IMR-90 (cell line): Measurements from ENCODE around the gene KCTD11. TPM values are rescaled to one million over a fixed set of nuclear protein-coding genes. Genes with fewer than 3 reads are reported as not detected.
A peak's percentile ranks its signal among the peaks of the same experiment; 100 is the strongest.

Experiments used
- ATAC-seq: fragments of 200-7000 bp; cut with Tn5 transposase; 2 replicates; pipeline ENCODE4 v1.9.1; 2020; ENCODE audit warnings: low read depth, mild to moderate bottlenecking, moderate library complexity
- BruUV-seq: library from RNA; stranded (reverse); fragments of 400-500 nt; replicated peaks from 2 replicates; lab custom pipeline; 2021; lab: Mats Ljungman, UMichigan
- CTCF ChIA-PET: fragments of 300-600 bp; formaldehyde crosslinking; extraction: SDS; loops from one replicate; lab custom pipeline; 2021; ENCODE audit warnings: antibody characterized with exemption; lab: Yijun Ruan, JAX
- POLR2A ChIA-PET: fragments of 300-600 bp; sonication (Branson Sonifier 250); formaldehyde crosslinking; loops from one replicate; lab custom pipeline; 2022; ENCODE audit warnings: antibody characterized with exemption; ENCODE audit not compliant: unreplicated experiment; lab: Charles Lee
- DNase-seq: peaks from one replicate; pipeline ENCODE4 v3.0.0; 2013
- H2AFZ ChIP-seq: replicated peaks from 2 replicates; pipeline ENCODE3; 2013; ENCODE audit warnings: low read length, mild to moderate bottlenecking; ENCODE audit not compliant: poor library complexity
- H2AK5ac ChIP-seq: 2 replicates; pipeline ENCODE4 v1.6.1; 2013; ENCODE audit warnings: low read depth, low read length, inconsistent platforms
- H2AK9ac ChIP-seq: replicated peaks from 2 replicates; pipeline ENCODE3; 2013; ENCODE audit warnings: mild to moderate bottlenecking, low read depth, low read length, moderate library complexity; ENCODE audit not compliant: poor library complexity
- H2BK120ac ChIP-seq: 2 replicates; pipeline ENCODE4 v1.6.1; 2013; ENCODE audit warnings: low read depth, low read length, inconsistent platforms
- H2BK15ac ChIP-seq: 3 replicates; pipeline ENCODE4 v1.6.1; 2013; ENCODE audit warnings: low read depth, low read length, inconsistent platforms
- H2BK20ac ChIP-seq: 2 replicates; pipeline ENCODE4 v1.6.1; 2013; ENCODE audit warnings: low read depth, mild to moderate bottlenecking, inconsistent platforms, low read length, moderate library complexity
- H2BK5ac ChIP-seq: 2 replicates; pipeline ENCODE4 v1.6.1; 2013; ENCODE audit warnings: mild to moderate bottlenecking, low read depth, low read length, inconsistent platforms; ENCODE audit not compliant: poor library complexity, severe bottlenecking
- H3K14ac ChIP-seq: replicated peaks from 2 replicates; pipeline ENCODE4 v1.6.1; 2013; ENCODE audit warnings: low read depth, low read length, inconsistent platforms
- H3K18ac ChIP-seq: 2 replicates; pipeline ENCODE4 v1.6.1; 2013; ENCODE audit warnings: low read depth, low read length, control low read depth
- H3K23ac ChIP-seq: 2 replicates; pipeline ENCODE4 v1.6.1; 2013; ENCODE audit warnings: low read depth, low read length, inconsistent platforms
- H3K27ac ChIP-seq: 2 replicates; pipeline ENCODE4 v1.5.1; 2013; ENCODE audit warnings: mild to moderate bottlenecking, control low read depth, low read length; ENCODE audit not compliant: insufficient read depth
- H3K27me3 ChIP-seq: 2 replicates; pipeline ENCODE4 v1.6.1; 2013; ENCODE audit warnings: low read length; ENCODE audit not compliant: control insufficient read depth, insufficient read depth
- H3K36me3 ChIP-seq: 2 replicates; pipeline ENCODE4 v1.6.1; 2013; ENCODE audit warnings: low read length, mixed read lengths; ENCODE audit not compliant: control insufficient read depth, insufficient read depth
- H3K4ac ChIP-seq: 2 replicates; pipeline ENCODE4 v1.6.1; 2013; ENCODE audit warnings: low read depth, low read length, inconsistent platforms
- H3K4me1 ChIP-seq: 2 replicates; pipeline ENCODE4 v1.6.1; 2013; ENCODE audit warnings: low read length, mixed read lengths; ENCODE audit not compliant: control insufficient read depth, insufficient read depth
- H3K4me2 ChIP-seq: 2 replicates; pipeline ENCODE4 v1.6.1; 2013; ENCODE audit warnings: low read depth, mild to moderate bottlenecking, control low read depth, low read length, moderate library complexity
- H3K4me3 ChIP-seq: 2 replicates; pipeline ENCODE4 v1.5.1; 2013; ENCODE audit warnings: low read depth, mild to moderate bottlenecking, control low read depth, low read length, moderate library complexity; ENCODE audit not compliant: insufficient read depth
- H3K56ac ChIP-seq: 2 replicates; pipeline ENCODE4 v1.6.1; 2013; ENCODE audit warnings: low read length, inconsistent platforms; ENCODE audit not compliant: insufficient read depth; ENCODE audit errors: extremely low read depth
- H3K79me1 ChIP-seq, 2 experiments: 2 replicates each; pipeline ENCODE4 v1.6.1; 2013; ENCODE audit warnings: low read length in 2 of 2, inconsistent platforms in 1 of 2, low read depth in 1 of 2
- H3K9ac ChIP-seq: 2 replicates; pipeline ENCODE4 v1.6.1; 2013; ENCODE audit warnings: low read depth, low read length, control low read depth
- H3K9me1 ChIP-seq: 2 replicates; pipeline ENCODE4 v1.6.1; 2013; ENCODE audit warnings: low read length, inconsistent platforms; ENCODE audit not compliant: insufficient read depth
- H3K9me3 ChIP-seq: 2 replicates; pipeline ENCODE4 v1.6.1; 2013; ENCODE audit warnings: low read length; ENCODE audit not compliant: control insufficient read depth, insufficient read depth
- H4K20me1 ChIP-seq: 2 replicates; pipeline ENCODE4 v1.6.1; 2013; ENCODE audit warnings: low read length, inconsistent platforms; ENCODE audit not compliant: insufficient read depth
- H4K5ac ChIP-seq: 2 replicates; pipeline ENCODE4 v1.6.1; 2013; ENCODE audit warnings: mild to moderate bottlenecking, low read depth, low read length, control low read depth
- H4K8ac ChIP-seq, 2 experiments: 2 replicates each; pipeline ENCODE4 v1.6.1; 2013; ENCODE audit warnings: low read depth in 2 of 2, low read length in 2 of 2, control low read depth in 1 of 2, inconsistent platforms in 1 of 2
- H4K91ac ChIP-seq: 2 replicates; pipeline ENCODE4 v1.6.1; 2013; ENCODE audit warnings: low read depth, low read length, inconsistent platforms; ENCODE audit not compliant: insufficient read depth
- CHD1 ChIP-seq: IDR thresholded peaks from 2 replicates; pipeline ENCODE4 v1.6.1; 2012; ENCODE audit warnings: low read depth, low read length, improper control_type of control experiment
- CTCF ChIP-seq: conservative IDR thresholded peaks from 2 replicates; pipeline ENCODE4 v1.5.1; 2012; ENCODE audit warnings: mild to moderate bottlenecking, low read depth, low read length, improper control_type of control experiment
- MXI1 ChIP-seq: IDR thresholded peaks from 2 replicates; pipeline ENCODE4 v1.6.1; 2012; ENCODE audit warnings: low read depth, mild to moderate bottlenecking, low read length, moderate library complexity, borderline replicate concordance
- RCOR1 ChIP-seq: IDR thresholded peaks from 2 replicates; pipeline ENCODE4 v1.6.1; 2012; ENCODE audit warnings: mild to moderate bottlenecking, low read length, improper control_type of control experiment; ENCODE audit not compliant: insufficient replicate concordance
- WGBS, 2 experiments: methylation state at CpG; one replicate each; pipeline versions ENCODE4 v1.1.5 to v1.1.7; 2013; ENCODE audit warnings: missing lambda C conversion rate in 2 of 2; ENCODE audit not compliant: insufficient read length in 1 of 2; ENCODE audit errors: extremely low coverage in 2 of 2; 5-methylcytosine and 5-hydroxymethylcytosine counted together
- dilution Hi-C: fragments of 300-500 bp; cut with HindIII; formaldehyde crosslinking; loops from one replicate; pipeline ENCODE4 v1.14.3; 2018; ENCODE audit warnings: low sequenced_read_pairs; ENCODE audit not compliant: unreplicated experiment
- in situ Hi-C: fragments of 300-500 bp; cut with MboI; formaldehyde crosslinking; loops from 3 replicates; pipeline ENCODE4 v1.14.3; 2019; ENCODE audit warnings: low sequenced_read_pairs, inconsistent platforms, mixed read lengths
- intact Hi-C: fragments of 100-400 bp; cut with micrococcal nuclease; formaldehyde crosslinking; loops from 2 replicates; pipeline ENCODE4 v1.10.0; 2022
- polyA plus RNA-seq, 3 experiments: library from polyadenylated mRNA; depleted of rRNA; stranded (reverse); fragments of >200 nt; gene quantifications; 2 replicates each; pipeline ENCODE4 v1.2.3, GENCODE V29; 2012; ENCODE audit warnings: low replicate concordance in 1 of 3
- total RNA-seq: library from RNA; depleted of rRNA; stranded (reverse); fragments of >200 nt; gene quantifications from 2 replicates; pipeline ENCODE4 v1.2.3, GENCODE V29; 2012

Gene KCTD11
- total and polyA plus RNA-seq, 2 of the 4 experiments (the other 2 are of a cell fraction): 10.8 to 16.4 TPM

- H4K91ac ChIP-seq: no peak overlapping the region
- in situ Hi-C loops (no loop called here), intact Hi-C loops (no loop called here), dilution Hi-C loops (no loop called here)
- WGBS, 2 experiments: 30% methylated on average over 2 of the region's 9 CpGs; no CpG with 5 or more reads in 1 of the 2 experiments
- no peaks in the 10 kb centered on the region for H3K27me3 ChIP-seq
- no peaks in the 10 kb centered on the region for H3K9me3 ChIP-seq
- H3K4ac ChIP-seq: 0 out of 2 replicates have a peak overlapping the region, but pooled peaks have one; percentile 30
- no peak overlapping the region for H2BK20ac ChIP-seq
- peak overlapping the region; percentile 26; the same call in 1 of the 2 replicates for H3K56ac ChIP-seq
- H4K5ac ChIP-seq: no peak overlapping the region
- H3K23ac ChIP-seq: peak overlapping the region; percentile 68; the same call in 1 of the 2 replicates
- ChIA-PET CTCF (no interaction called here), POLR2A (interaction anchor here (0.5 kb wide), 2 partner anchors 246 to 267 kb away, joined by 3 to 4 read pairs; no protein-coding TSS in a partner anchor)
- H3K79me1 ChIP-seq: peaks cover 25 to 57% of the 10 kb centered on the region in 2 experiments
- TF ChIP-seq CHD1 (no peak), MXI1 (no peak), RCOR1 (no peak), CTCF (no peak)
- peak overlapping the region; percentile 48 for H2AK9ac ChIP-seq
- H3K18ac ChIP-seq: no peak overlapping the region
- peak overlapping the region; percentile 12 for H2BK5ac ChIP-seq
- H3K4me1 ChIP-seq: peaks cover 7% of the 10 kb centered on the region
- no peak overlapping the region for H3K14ac ChIP-seq
- no peak overlapping the region for H2BK15ac ChIP-seq
- peak overlapping the region; percentile 78 for H3K4me3 ChIP-seq
- H3K27ac ChIP-seq: peak overlapping the region; percentile 49; the same call in 1 of the 2 replicates
- H4K8ac ChIP-seq: peak overlapping the region; percentile 50 to 67; a peak in 3 of 4 replicates
- H4K20me1 ChIP-seq: peaks cover 55% of the 10 kb centered on the region
- peak overlapping the region; percentile 97 for H3K4me2 ChIP-seq
- H3K9ac ChIP-seq: peak overlapping the region; percentile 58
- DNase-seq (peak; percentile 38), ATAC-seq (no peak)
- no peak overlapping the region for H2BK120ac ChIP-seq
- peaks cover 16% of the 10 kb centered on the region for H3K9me1 ChIP-seq
- peak overlapping the region; percentile 90 for H2AFZ ChIP-seq
- H3K36me3 ChIP-seq: peaks cover 60% of the 10 kb centered on the region
- TSS peak; percentile 81 for BruUV-seq
- H2AK5ac ChIP-seq: peak overlapping the region; percentile 36
Measured at GRCh38 chr17:7313890-7314718, 37.9 kb upstream of the KCTD11 start.
